NCI-H2171 treated with DMSO at 0.1 percent for 48 hours (cell line): Measurements from ENCODE around the gene PRXL2B.
"Not testable (repeated sequence)": the region's sequence is repeated elsewhere in the genome, so short reads cannot be mapped to it uniquely, and the experiment has no call there.

Source experiments
- DNase-seq: peaks from one replicate; lab custom pipeline; 2025; lab: John Stamatoyannopoulos, UW

PRXL2B gene

DNA sequence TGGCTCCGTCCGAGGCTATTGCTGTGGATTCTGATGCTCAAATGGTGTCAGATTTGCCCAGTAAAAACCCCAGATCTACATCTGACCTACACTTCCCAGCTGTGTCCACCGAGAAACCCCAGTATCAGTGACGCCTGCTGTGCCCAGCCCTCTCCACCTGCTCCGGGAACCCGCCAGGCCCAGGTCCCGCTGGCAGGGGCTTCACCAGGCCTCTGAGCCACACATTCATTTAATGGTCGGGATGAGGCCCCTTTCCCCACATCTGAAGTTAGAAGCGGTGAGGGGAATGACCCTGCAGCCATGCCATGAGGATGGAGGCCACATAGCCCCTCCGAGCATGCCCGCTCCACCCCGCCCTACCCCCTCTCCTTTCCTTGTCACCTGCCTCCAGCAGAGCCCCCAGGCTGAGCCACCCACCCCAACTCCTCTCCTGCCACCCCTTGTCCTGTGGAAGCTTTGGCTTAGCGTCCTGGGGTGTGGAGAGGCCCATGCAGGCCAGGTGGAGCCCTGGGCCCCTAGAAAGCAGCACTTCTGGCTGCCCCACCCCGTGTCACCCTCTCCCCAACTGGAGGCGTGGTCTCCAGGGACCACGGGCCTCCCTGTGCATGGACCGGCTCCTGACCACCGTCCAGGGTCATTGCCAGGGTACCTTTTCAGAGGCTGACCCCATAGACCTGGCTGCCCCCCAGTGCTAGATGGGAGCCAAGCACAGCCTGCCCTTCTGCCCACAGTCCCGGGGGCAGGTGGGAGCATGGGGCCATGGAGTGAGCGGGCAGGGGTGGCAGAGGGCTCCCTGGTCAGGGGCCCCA lies 22.4 kb upstream of the PRXL2B start:
- no peak for DNase-seq

DNA sequence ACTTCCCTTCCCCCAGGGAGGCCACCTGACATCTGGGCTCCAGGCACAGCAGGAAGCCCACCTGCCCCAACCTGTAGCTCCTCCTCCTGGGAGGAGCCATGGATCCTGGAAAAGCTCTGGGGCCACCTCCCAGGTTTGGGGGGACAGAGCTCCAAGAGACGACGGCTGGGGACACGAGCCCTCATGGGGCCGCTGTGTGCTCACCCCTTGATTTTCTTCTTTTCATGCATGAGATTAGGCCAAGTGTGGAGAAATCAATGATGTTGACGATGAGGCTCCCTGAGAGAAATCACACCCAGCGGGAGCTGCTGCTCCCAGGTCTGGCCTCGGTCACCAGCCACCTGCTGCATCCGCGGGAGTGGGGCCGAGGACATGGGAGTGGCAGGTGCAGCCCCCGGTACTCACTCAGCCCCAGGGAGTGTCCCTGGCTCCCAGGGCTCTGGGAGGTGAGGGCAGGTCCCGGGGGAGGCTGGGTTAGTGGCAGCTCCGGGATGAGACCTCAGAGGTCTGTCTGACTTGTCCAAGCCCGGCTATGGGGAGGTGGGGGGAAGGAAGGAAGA lies 21.7 kb upstream of the PRXL2B start:
- DNase-seq = peak; percentile 74

DNA sequence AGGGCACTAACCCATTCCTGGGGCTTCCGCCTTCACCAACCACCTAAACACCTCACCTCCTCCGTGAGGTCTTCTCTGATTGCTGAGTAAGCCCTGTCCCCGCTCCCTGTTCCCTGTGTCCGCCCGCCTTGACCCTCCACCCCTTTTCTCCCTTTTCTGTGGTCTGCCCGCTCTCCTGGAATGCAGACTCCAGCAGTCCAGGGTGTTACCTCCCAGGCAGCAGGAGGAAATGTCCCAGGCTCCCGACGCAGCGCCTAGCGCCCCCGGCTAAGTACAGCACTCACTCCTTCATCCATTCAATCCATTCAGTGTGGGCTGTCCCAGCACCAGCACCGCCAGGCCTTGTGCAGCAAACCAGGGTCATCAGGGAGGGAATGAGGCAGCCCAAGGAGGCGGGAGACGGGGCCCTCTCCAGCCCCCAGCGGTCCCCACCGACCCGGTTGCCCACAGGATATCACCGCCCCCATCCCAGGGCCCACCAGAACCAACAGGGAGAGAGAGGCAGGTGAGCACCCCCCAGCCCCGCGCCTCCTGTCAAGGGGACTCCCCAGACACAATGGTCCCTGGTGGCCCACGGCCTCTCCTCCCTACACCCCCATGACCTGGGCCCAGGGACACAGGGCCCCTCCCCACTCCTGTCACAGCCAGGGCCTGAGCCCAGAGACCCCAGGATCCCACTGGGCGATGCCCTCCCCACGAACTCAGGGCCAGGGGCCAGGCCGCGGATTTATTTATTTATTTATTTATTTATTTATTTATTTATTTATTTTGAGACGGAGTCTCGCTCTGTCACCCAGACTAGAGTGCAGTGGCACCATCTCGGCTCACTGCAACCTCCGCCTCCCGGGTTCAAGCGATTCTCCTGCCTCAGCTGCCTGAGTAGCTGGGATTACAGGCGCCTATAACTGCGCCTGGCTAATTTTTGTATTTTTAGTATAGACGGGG lies 20.2 kb upstream of the PRXL2B start:
- DNase-seq = no peak

DNA sequence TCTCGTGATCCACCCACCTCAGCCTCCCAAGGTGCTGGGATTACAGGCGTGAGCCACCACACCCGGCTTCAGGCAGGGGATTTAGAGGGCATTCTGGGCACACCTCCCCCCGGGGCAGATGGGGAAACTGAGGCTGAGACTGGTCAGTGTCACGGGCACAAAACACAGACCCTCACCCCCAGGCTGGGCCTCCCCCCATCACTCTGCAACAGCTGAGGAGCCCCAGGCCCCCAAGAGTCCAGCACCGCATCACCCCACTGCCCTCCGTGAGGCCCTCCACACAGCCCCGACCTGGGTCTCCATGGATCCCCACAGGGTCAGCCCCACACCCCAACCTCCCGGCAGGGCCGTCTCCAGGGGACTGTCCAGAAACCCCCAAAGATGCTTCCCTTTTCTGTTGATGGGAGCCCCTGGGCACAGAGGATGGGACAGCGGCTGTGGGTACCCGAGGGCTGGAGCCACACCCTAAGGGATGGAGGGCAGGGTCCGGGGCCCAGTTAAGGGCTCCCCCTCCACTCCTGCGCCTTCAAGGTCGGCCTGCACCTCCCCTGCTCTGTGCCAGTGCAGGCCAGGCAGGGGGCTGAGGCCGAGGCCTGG lies 19.4 kb upstream of the PRXL2B start:
- DNase-seq = no peak

DNA sequence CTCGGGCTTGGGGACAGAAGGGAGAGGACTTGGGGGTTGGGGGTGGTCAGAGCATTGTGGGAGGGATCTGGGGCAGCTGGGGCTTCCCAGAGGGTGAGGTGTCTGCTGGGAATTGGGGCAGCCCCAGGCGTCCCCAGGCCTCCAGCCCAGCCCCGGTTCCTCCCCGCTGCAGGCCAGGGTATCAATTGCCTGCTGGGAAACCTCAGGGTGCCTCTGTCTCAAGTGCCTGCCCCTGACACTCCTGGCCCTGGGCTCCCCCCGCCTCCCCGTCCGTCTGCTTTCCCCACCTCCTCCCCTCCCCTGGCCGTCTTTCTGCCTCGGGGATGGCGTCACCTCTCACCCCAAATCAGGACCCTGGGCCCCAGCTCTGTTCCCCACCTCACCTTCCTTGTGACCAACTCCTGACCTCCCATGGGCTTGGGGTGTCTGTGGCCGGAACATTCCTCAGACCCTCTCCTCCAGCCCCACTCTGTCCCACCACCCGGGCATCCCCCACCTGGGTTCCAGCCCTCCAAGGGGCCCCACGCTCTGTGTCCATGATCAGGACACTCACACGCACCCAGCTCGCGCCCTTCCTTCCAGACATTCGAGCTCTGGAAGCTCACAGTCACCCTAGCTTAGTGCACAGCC lies 18.3 kb upstream of the PRXL2B start:
- not testable (repeated sequence) for DNase-seq

DNA sequence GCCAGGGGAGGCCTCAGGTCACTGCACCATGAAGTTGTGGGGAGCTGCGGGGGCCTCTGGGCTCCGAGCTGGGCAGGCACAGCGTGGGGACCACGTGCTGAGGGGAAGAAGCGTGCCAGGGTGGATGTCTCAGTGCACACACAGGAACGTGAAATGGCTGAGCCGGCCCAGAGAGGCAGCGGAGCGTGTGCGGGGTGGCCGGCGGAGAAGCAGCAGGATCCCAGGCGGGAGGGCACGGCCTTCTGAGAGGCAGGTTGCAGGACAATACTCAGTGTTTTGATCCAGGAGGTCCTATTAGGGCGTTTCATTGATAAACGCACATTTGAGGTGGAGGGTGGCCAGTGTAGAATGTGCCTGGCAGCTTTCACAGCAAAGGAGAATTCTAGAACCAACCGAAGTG lies 17.5 kb upstream of the PRXL2B start:
- no peak for DNase-seq

DNA sequence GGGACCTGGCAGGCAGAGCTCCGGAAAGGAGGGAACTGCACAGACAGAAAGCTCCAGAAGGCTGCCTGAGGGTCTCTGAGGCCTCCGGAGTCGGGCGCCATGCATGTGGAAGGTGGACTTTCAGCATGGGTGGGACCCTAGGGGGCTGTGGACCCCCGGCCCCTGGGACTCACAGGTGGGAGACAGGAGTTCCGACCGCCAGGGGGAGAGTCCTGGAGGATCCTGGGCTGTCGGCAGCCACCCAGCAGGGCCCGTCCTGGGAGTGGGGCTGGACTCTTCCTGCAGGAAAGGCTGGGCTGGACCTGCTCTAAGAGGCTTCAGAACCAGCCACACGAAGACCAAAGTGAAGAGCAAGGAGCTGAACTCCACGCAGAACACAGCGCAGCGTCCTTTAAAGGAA lies 16.9 kb upstream of the PRXL2B start:
- not testable (repeated sequence) for DNase-seq

DNA sequence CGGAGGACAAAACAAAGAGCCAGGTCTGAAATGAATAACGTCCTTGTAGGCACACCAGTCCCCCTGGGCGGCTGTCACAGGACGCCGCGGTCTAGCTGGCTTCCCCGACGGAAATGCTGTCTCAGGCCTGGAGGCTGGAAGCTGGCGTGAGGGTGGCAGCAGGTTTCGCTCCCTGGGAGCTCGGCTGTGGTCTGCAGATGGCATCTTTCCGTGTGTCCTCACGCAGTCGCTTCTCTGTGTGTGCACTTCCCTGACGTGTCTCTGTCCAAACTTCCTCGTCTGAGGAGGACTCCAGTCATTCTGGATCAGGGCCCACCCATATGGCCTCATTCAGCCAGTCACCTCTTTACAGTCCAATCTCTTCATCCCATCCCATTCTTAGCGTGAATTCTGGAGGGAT lies 16.2 kb upstream of the PRXL2B start:
- no peak for DNase-seq

DNA sequence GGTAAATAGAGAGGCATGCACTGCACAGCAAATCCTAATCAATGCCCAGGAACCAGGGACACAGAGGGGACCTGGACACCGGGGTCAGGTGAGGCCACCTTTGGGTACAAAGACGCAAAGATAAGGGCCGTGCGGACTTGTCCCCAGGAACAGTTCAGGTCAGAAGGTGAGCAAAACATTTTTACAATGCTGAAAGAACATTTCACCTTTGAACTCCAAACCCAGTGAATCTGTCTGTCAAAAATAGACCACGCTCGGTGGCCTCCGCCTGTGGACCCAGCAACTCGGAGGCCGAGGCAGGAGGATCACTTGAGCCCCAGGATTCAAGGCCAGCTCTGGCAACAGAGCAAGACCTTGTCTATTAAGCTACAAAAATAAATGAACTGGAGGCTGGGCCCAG lies 15.2 kb upstream of the PRXL2B start:
- no peak for DNase-seq

DNA sequence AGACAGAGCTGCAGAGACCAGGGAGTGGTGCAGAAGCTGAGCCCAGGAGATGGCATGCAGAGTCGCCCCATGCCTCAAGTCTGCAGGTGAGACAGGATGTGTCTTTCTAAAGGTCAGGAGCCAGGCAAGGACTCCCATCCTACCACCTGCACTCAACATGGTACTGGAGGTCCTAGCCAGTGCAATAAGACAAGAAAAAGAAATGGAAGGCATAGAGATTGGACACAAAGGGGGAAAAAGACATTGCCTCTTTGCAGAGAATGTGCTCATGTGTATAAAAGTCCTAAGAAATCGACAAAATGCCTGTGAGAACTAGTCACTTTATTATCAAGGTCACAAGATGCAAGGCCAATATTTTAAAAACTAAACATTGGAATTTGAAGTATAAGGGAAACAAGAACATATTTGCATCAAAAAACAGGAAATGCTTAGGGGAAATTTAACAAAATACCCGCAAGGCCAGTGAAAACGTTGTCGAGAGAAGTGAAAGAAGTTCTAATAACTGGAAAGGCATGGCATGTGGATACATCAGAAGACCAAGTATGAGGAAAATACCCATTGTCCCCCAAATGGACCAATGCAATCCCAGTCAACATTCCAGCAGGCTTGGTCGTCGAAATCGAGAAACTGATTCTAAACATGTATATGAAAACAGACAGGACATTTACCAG lies 13.2 kb upstream of the PRXL2B start:
- DNase-seq = no peak

DNA sequence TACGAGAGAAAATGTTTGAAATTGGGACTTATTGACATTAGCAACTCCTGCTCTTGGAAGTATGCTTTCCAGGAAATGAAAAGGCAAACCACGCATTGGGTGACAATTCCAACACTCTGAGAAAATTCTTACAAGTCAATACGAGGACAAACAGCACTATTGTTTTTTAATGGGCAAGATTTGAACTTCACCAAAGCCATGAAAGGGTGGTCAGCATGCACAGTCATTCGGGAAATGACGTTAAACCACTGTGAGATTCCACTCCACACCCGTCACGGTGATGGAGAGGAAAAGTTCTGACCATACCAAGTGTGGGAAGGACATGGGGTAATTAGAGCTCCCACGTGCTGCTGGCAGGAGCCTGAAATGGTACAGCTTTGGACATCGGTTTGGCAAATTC lies 12.2 kb upstream of the PRXL2B start:
- no peak for DNase-seq

DNA sequence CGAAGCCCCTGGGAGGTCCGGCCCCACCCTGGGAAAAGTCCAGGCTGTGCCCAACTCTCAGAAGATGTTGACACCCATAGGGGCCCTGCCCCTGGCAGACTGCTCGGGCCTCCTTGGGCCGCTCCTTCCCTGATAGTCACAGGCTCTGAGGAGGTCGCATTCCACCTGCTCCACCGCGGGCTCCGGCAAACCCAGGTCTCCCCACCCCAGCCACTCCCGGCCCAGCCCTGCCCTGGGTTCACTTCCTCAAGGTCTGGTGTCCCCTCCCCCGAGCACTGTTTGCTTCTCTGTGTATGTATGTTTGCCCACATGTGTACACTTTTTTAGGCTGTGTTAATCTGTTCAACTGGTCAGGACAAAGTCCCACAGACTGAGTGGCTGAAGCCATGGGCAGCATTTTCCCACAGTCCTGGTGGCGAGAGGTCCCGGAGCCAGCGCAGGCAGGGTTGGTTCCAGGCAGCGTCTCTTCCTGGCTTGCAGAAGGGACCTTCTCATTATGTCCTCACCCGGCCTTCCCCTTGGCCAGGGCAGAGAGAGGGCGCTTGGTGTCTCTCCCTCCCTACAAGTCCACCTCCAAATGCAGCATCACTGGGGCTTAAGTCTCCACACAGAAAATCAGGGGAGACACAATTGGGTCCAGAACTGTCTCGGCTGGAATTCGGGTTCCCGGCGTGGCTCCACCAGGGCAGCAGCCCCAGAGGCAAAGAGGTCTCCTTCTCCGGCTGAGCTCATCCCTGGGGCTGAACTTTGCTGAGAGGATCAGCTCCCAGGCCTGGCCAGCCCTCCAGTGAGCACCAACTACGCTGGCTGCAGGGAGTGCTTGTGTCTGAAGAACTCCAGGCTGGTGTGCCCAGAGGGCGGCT lies 10.5 kb upstream of the PRXL2B start:
- no peak for DNase-seq

DNA sequence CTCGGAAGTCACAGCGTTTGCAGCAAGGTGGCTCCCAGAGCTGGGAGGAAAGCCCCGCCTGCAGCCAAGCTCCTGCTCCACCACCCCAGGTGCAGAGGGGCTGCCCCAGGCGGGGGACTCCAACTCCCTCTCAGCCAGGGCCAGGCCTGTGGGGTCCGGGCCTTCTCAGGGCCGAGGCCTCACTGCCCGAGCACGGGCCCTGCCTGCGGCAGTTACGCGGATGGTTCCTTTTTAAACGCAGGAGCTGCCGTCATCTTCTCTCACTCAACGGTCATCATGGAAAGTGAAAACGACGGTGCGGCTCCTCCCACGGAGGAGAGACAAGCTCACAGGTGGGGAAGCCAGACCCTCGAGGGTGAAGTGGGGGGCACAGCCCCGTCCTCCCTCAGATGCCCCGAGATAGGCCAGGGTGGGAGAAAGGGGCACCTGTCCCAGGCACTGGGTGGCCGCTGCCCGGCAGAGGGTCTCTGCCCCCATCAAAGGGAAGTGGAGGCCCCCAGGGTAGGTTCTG lies 9.0 kb upstream of the PRXL2B start:
- DNase-seq = not testable (repeated sequence)

DNA sequence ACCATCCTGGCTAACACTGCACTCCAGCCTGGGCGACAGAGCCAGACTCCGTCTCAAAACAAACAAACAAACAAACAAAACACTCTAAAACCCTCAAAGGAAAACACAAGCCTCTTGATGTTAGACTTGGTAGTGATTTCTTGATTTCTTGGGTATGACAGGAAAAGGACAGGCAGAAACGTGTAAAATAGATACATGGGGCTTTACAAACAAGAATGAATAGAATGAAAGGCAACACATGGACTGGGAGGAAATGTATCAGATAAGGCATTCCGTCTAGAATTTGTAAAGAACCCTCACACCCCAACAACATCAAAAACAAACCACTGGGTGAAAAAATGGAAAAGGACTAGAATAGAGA lies 7.8 kb upstream of the PRXL2B start:
- no peak for DNase-seq

DNA sequence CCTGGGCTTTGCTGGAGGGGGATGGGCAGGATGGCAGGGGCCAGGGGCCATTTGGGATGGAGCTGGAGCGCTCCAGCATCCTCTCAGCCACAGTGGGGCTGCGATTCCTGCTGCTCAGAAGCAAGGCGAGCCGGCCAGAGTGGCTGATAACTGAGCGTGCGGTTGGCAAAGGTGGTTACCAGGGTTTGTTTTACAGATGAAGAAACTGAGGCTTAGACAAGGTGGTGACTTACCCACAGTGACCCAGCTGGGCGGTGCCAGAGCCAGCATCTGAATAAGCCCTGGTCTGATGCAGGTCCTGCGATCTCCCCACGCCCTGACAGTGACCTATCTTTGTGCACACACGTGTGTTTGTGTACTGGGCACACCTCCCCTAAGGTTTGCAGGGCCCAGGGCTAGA lies 5.9 kb upstream of the PRXL2B start:
- DNase-seq = no peak

DNA sequence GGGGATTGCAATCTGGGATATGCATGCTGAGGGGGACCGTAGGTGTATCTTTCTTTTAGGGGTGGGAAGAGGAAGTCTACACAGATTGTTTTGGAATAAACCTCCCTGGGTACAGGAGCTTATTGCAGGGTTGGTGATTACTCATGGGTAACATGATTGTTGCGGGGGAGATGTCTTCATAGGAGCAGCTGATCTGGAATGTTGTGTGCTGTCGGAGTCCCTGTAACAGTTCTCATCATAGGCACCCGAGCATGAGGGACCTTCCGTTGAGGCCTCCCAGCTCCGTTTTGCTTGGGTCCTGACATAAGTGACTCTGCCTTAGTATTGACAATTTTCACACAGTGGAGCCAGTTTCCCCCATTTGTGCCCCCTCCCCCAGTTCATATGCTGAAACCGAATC lies 4.2 kb upstream of the PRXL2B start:
- peak; percentile 18 for DNase-seq

DNA sequence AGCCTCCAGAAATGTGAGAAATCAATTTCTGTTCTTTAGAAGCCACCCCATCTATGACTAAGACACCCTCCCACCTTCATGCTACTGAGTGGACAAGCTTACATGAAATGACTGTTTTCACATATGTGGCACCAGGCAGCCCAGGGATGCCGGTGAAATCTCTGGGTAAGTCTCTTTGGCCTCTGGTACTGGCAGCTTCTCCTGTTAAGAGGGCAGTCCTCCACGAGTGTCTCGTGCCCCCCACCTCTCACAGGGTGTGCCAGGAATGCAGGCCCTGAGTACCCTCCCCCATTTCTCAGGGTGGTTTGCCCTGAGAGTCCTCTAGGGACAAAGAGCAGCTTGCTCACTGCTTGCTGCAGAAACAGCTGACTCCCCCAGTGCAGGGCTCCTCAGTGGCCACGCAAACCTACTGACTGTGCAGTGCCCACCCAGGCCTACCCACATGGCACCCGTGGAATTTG lies 3.2 kb upstream of the PRXL2B start:
- DNase-seq = peak; percentile 18

DNA sequence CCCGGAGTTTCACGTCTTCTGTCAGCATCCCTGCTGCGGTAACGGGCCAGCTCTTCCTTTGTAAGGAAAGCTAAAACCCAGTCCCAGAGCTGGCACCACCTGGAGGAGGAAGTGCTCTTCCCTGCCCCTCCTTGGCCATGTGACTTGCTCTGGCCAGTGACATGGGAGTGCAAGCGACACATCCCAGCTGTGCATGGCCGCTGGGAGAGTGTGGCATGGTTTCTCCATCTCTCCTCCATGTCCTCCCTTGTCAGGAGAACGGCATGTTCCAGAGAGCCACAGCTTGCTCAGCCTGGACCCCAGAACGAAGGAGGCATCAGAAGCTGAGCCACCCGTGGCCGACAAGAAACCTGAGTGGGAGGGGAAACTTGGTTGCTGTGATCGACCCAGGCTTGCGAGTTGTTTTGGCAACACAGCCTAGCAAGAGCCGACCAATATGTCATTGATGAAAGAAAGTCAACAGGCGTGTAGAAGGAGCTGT lies 2.7 kb upstream of the PRXL2B start:
- peak; percentile 40 for DNase-seq

DNA sequence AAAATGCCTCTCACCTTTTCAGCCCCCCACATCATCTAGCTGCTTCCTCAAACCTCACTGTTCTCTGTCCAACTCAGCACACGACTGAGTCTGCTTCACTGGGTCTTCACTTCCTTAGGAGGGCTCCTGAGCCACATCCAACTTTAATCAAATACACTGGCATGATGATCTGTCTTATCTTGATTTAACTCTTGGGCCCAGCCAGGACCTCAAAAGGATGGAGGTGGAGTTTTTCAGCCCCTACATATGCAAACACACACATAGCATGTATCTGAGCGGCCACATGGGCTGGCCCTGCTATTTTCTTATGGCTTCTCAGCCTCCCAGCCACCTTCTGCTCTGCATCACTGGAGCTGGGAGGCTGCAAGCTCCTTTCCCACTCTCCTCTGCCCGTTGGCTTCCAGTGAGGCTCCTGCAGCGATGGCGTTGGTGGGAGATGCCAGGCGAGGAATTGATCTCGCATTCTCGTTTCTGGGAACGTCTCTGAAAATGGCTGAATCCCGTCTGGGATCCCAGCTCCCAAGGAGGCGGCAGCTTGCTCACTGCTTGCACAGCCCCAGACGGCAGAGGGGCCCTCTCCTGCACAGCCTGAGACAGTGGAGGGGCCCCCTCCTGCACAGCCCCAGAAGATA lies 1.8 kb upstream of the PRXL2B start:
- DNase-seq = no peak
